Endodermal cell (in vitro differentiated cells): ENCODE measurements around the gene TMEM38B. TPM values are rescaled to one million over a fixed set of nuclear protein-coding genes. Genes with fewer than 3 reads are reported as not detected.
"Not testable (repeated sequence)": the region's sequence is repeated elsewhere in the genome, so short reads cannot be mapped to it uniquely, and the experiment has no call there.

Experiments used
- DNase-seq: peaks from one replicate; pipeline ENCODE4 v3.0.0-alpha.2; 2017
- H3K27ac ChIP-seq: 2 replicates; pipeline ENCODE4 v1.5.1; 2013; ENCODE audit warnings: mild to moderate bottlenecking, low read depth, low read length, moderate library complexity
- H3K27me3 ChIP-seq: 2 replicates; pipeline ENCODE4 v1.6.1; 2013; ENCODE audit warnings: mild to moderate bottlenecking, low read length, moderate library complexity; ENCODE audit not compliant: insufficient read depth, control insufficient read depth, poor library complexity, severe bottlenecking
- H3K36me3 ChIP-seq: 2 replicates; pipeline ENCODE4 v1.7.0; 2013; ENCODE audit warnings: mild to moderate bottlenecking, low read length, moderate library complexity; ENCODE audit not compliant: control insufficient read depth, insufficient read depth
- H3K4me1 ChIP-seq: one replicate; pipeline ENCODE4 v1.7.0; 2013; ENCODE audit warnings: low read length; ENCODE audit not compliant: control insufficient read depth, insufficient read depth
- H3K4me3 ChIP-seq: 2 replicates; pipeline ENCODE4 v1.5.1; 2013; ENCODE audit warnings: mild to moderate bottlenecking, low read length, moderate library complexity
- H3K9ac ChIP-seq: 2 replicates; pipeline ENCODE4 v1.6.1; 2013; ENCODE audit warnings: mild to moderate bottlenecking, low read length, moderate library complexity; ENCODE audit not compliant: poor library complexity, severe bottlenecking; ENCODE audit errors: extremely low read depth
- H3K9me3 ChIP-seq: 2 replicates; pipeline ENCODE4 v1.6.1; 2013; ENCODE audit warnings: mild to moderate bottlenecking, low read length, moderate library complexity; ENCODE audit not compliant: control insufficient read depth
- H3K27ac Mint-ChIP-seq: 2 replicates; pipeline ENCODE4 v1.8.0; 2020; ENCODE audit warnings: mixed read lengths
- H3K27me3 Mint-ChIP-seq: 2 replicates; pipeline ENCODE4 v1.8.0; 2021; ENCODE audit warnings: mild to moderate bottlenecking, mixed read lengths; ENCODE audit not compliant: insufficient read depth
- H3K36me3 Mint-ChIP-seq: 2 replicates; pipeline ENCODE4 v1.8.0; 2020; ENCODE audit warnings: low read depth, mixed read lengths
- H3K4me1 Mint-ChIP-seq: 2 replicates; pipeline ENCODE4 v1.8.0; 2020; ENCODE audit warnings: mixed read lengths
- H3K4me3 Mint-ChIP-seq: 2 replicates; pipeline ENCODE4 v1.8.0; 2020; ENCODE audit warnings: mild to moderate bottlenecking, moderate library complexity, mixed read lengths
- H3K9me3 Mint-ChIP-seq: 2 replicates; pipeline ENCODE4 v1.8.0; 2020; ENCODE audit warnings: mild to moderate bottlenecking, mixed read lengths
- CTCF ChIP-seq: fragments of 200-600 bp; sonication (generic); conservative IDR thresholded peaks from 2 replicates; pipeline ENCODE4 v1.5.0; 2021; ENCODE audit warnings: antibody characterized with exemption, mild to moderate bottlenecking
- WGBS, 2 experiments: methylation state at CpG; one replicate each; pipeline versions ENCODE4 v1.1.5 to v1.1.7; 2013; ENCODE audit warnings: missing lambda C conversion rate in 2 of 2, mixed read lengths in 1 of 2; ENCODE audit not compliant: insufficient coverage in 1 of 2, insufficient read length in 1 of 2; 5-methylcytosine and 5-hydroxymethylcytosine counted together
- total RNA-seq, 2 donors: library from RNA; stranded (reverse); fragmentation: NEBNext Ultra II Directional in 1 of 2; extraction: Animal tissue kit (Norgen Biotek cat#: 25700) in 1 of 2; gene quantifications; 2 replicates in 1 of 2; 3 replicates in 1 of 2; pipeline ENCODE4 v1.2.1, GENCODE V29; 2021

The TMEM38B gene
- total RNA-seq, 2 donors from 2014 or later = 24.7 to 48.0 TPM

- no peak overlapping the region for H3K9ac ChIP-seq
- H3K27ac ChIP-seq = no peak overlapping the region
- H3K4me1 ChIP-seq = no peaks in the 10 kb centered on the region
- peaks cover 6% of the 10 kb centered on the region for H3K36me3 ChIP-seq
- peaks cover 5% of the 10 kb centered on the region for H3K9me3 ChIP-seq
- Mint-ChIP-seq H3K9me3 (no peaks in the 10 kb centered on the region), H3K4me3 (no peak overlapping the region), H3K4me1 (peaks cover 10% of the 10 kb centered on the region), H3K27ac (no peak overlapping the region), H3K36me3 (peaks cover 3% of the 10 kb centered on the region), H3K27me3 (peaks cover 18% of the 10 kb centered on the region)
- peaks cover 5% of the 10 kb centered on the region for H3K27me3 ChIP-seq
- TF ChIP-seq CTCF = no peak
- no peak overlapping the region for H3K4me3 ChIP-seq
- no peak for DNase-seq
- 92 to 100% methylated on average over 1 to 2 of the region's 2 CpGs for WGBS, 2 experiments
Observed at GRCh38 chr9:105701145-105701544, 6.8 kb downstream of the TMEM38B start.

- WGBS, 2 experiments = 89 to 100% methylated on average over 1 of the region's 1 CpG
Observed at GRCh38 chr9:105702207-105702606, 7.9 kb downstream of the TMEM38B start.

GRCh38 chr9:105703638-105704037, 9.3 kb downstream of the TMEM38B start:
- H3K4me3 ChIP-seq, H3K27ac ChIP-seq, H3K27me3 ChIP-seq, H3K27me3 Mint-ChIP-seq, H3K9me3 Mint-ChIP-seq, H3K9ac ChIP-seq, H3K36me3 Mint-ChIP-seq, H3K4me3 Mint-ChIP-seq, H3K4me1 Mint-ChIP-seq, H3K9me3 ChIP-seq, DNase-seq, H3K27ac Mint-ChIP-seq, H3K4me1 ChIP-seq: not testable (repeated sequence)
- peaks cover 13% of the 10 kb centered on the region for H3K36me3 ChIP-seq
- WGBS, 2 experiments = 100% methylated on average over 2 of the region's 4 CpGs; no CpG with 5 or more reads in 1 of the 2 experiments

More at GRCh38 chr9:105702207-105702606, 7.9 kb downstream of the TMEM38B start:
- no peaks in the 10 kb centered on the region for H3K4me1 ChIP-seq
- no peak overlapping the region for H3K4me3 Mint-ChIP-seq
- no peak overlapping the region for H3K27ac ChIP-seq
- no peak for DNase-seq
- H3K9me3 Mint-ChIP-seq = no peaks in the 10 kb centered on the region
- peaks cover 4% of the 10 kb centered on the region for H3K36me3 Mint-ChIP-seq
- H3K27ac Mint-ChIP-seq = no peak overlapping the region
- TF ChIP-seq CTCF = no peak
- peaks cover 8% of the 10 kb centered on the region for H3K27me3 Mint-ChIP-seq
- no peak overlapping the region for H3K4me3 ChIP-seq
- H3K27me3 ChIP-seq = no peaks in the 10 kb centered on the region
- H3K9ac ChIP-seq = no peak overlapping the region
- H3K9me3 ChIP-seq = peaks cover 5% of the 10 kb centered on the region
- peaks cover 6% of the 10 kb centered on the region for H3K36me3 ChIP-seq
- H3K4me1 Mint-ChIP-seq = peaks cover 10% of the 10 kb centered on the region

GRCh38 chr9:105706156-105706555, 11.8 kb downstream of the TMEM38B start:
- no peaks in the 10 kb centered on the region for H3K9me3 Mint-ChIP-seq
- Histone ChIP-seq H3K9me3 (peaks cover 5% of the 10 kb centered on the region), H3K4me1 (no peaks in the 10 kb centered on the region), H3K27ac (no peak overlapping the region), H3K9ac (no peak overlapping the region), H3K27me3 (no peaks in the 10 kb centered on the region), H3K4me3 (no peak overlapping the region), H3K36me3 (peaks cover 13% of the 10 kb centered on the region)
- no peak for DNase-seq
- no peak for TF ChIP-seq CTCF
- no peak overlapping the region for H3K4me3 Mint-ChIP-seq
- no peaks in the 10 kb centered on the region for H3K4me1 Mint-ChIP-seq
- WGBS, 2 experiments = 96 to 98% methylated on average over 8 of the region's 8 CpGs
- H3K36me3 Mint-ChIP-seq = peaks cover 6% of the 10 kb centered on the region
- no peak overlapping the region for H3K27ac Mint-ChIP-seq
- H3K27me3 Mint-ChIP-seq = no peaks in the 10 kb centered on the region
